Colonic mucosa (tissue), 4 donors: ENCODE data around the gene KCNG1. TPM values are rescaled to one million over a fixed set of nuclear protein-coding genes. Genes with fewer than 3 reads are reported as not detected.

Experiments
- DNase-seq: peaks from one replicate; pipeline ENCODE4 v3.0.0-alpha.2; 2020
- H3K27ac ChIP-seq: fragments of 200-600 bp; one replicate; pipeline ENCODE4 v1.8.0; 2021
- H3K27me3 ChIP-seq: fragments of 200-600 bp; one replicate; pipeline ENCODE4 v1.8.0; 2021
- H3K36me3 ChIP-seq: fragments of 200-600 bp; one replicate; pipeline ENCODE4 v1.8.0; 2021
- H3K4me1 ChIP-seq: fragments of 200-600 bp; one replicate; pipeline ENCODE4 v1.8.0; 2021; ENCODE audit warnings: mild to moderate bottlenecking
- H3K4me3 ChIP-seq: fragments of 200-600 bp; one replicate; pipeline ENCODE4 v1.8.0; 2021
- H3K9ac ChIP-seq, 2 donors: one replicate each; pipeline ENCODE4 v1.7.0; 2013; ENCODE audit warnings: control low read depth in 2 of 2, low read depth in 2 of 2, low read length in 2 of 2
- H3K9me3 ChIP-seq: fragments of 200-600 bp; one replicate; pipeline ENCODE4 v1.8.0; 2021
- intact Hi-C: fragments of 100-400 bp; cut with DNase I; formaldehyde crosslinking; loops from one replicate; pipeline ENCODE4 v1.14.1; 2022
- total RNA-seq, 2 donors: library from RNA; stranded (reverse); fragmentation: NEBNext Ultra II Directional in 1 of 2; extraction: Animal tissue kit (Norgen Biotek cat#: 25700) in 1 of 2; gene quantifications; one replicate each; pipeline ENCODE4 v1.2.1, GENCODE V29; 2021
- TF ChIP-seq, protein P1 (sequence below): fragments of 200-600 bp; IDR thresholded peaks from one replicate; pipeline ENCODE4 v1.8.0; 2022; ENCODE audit warnings: antibody characterized with exemption, mild to moderate bottlenecking
- donor health status: healthy.
- donor health status: DM: no; HTN: no; CAD: no.
- donor health status: DM: no; HTN: no; CAD: no.

The KCNG1 gene
- total RNA-seq, 2 donors from 2014 or later: 5.8 to 10.3 TPM

GRCh38 chr20:50969912-50970311 is 53.0 kb downstream of the KCNG1 start:
- Histone ChIP-seq H3K4me3 (no peak overlapping the region), H3K36me3 (no peaks in the 10 kb centered on the region), H3K9me3 (no peaks in the 10 kb centered on the region), H3K27me3 (no peaks in the 10 kb centered on the region), H3K4me1 (no peaks in the 10 kb centered on the region), H3K9ac (no peak overlapping the region), H3K27ac (no peak overlapping the region)
- TF ChIP-seq, protein P1, sequence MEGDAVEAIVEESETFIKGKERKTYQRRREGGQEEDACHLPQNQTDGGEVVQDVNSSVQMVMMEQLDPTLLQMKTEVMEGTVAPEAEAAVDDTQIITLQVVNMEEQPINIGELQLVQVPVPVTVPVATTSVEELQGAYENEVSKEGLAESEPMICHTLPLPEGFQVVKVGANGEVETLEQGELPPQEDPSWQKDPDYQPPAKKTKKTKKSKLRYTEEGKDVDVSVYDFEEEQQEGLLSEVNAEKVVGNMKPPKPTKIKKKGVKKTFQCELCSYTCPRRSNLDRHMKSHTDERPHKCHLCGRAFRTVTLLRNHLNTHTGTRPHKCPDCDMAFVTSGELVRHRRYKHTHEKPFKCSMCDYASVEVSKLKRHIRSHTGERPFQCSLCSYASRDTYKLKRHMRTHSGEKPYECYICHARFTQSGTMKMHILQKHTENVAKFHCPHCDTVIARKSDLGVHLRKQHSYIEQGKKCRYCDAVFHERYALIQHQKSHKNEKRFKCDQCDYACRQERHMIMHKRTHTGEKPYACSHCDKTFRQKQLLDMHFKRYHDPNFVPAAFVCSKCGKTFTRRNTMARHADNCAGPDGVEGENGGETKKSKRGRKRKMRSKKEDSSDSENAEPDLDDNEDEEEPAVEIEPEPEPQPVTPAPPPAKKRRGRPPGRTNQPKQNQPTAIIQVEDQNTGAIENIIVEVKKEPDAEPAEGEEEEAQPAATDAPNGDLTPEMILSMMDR: no peak
- intact Hi-C loops: no loop called here
- no peak for DNase-seq

DNA sequence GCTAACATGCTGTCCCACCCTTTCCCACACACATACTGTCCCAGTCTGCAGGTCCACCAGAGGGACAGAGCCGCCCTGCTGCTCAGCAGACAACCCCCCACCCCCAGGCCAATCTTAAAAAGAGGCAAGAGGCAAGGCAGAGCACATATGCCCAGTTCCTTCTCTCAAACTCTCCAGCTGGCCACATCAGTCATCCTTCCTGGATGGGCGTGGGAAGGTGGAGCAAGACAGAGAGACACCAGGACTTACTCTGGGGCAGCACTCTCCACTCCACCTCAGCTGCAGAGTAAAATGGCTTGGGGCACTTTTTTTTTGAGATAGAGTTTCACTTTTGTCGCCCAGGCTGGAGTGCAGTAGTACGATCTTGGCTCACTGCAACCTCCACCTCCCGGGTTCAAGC is 53.5 kb downstream of the KCNG1 start:
- no peaks in the 10 kb centered on the region for H3K9me3 ChIP-seq
- H3K27ac ChIP-seq: no peak overlapping the region
- H3K36me3 ChIP-seq: no peaks in the 10 kb centered on the region
- no peak overlapping the region for H3K9ac ChIP-seq
- TF ChIP-seq, protein P1: no peak
- no peak overlapping the region for H3K4me3 ChIP-seq
- no peak for DNase-seq
- no peaks in the 10 kb centered on the region for H3K4me1 ChIP-seq
- intact Hi-C loops: no loop called here
- H3K27me3 ChIP-seq: no peaks in the 10 kb centered on the region

DNA sequence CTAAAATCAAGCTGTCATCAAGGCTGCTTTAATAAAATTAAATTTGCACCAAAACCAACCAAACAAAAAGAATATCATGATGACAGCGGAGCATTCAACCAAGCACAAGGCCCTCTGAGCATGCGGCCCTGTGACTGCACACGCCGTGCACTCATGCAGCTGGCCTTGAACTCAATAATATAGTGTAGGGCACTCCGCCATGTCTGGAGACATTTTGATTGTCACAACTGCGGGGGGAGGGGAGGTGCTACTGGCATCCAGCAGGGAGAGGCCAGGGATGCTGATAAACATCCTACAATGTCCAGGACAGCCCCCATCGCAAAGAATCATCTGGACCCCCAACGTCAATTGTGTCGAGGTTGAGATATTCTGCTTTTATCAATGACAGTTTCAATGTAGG is 54.6 kb downstream of the KCNG1 start:
- Histone ChIP-seq H3K27ac (no peak overlapping the region), H3K9ac (no peak overlapping the region), H3K4me1 (no peaks in the 10 kb centered on the region), H3K9me3 (no peaks in the 10 kb centered on the region), H3K27me3 (no peaks in the 10 kb centered on the region), H3K36me3 (no peaks in the 10 kb centered on the region), H3K4me3 (no peak overlapping the region)
- DNase-seq: no peak
- intact Hi-C loops: no loop called here
- TF ChIP-seq, protein P1: no peak

- Histone ChIP-seq H3K9me3 (no peaks in the 10 kb centered on the region), H3K4me3 (no peak overlapping the region), H3K27me3 (no peaks in the 10 kb centered on the region), H3K27ac (no peak overlapping the region), H3K4me1 (no peaks in the 10 kb centered on the region), H3K36me3 (no peaks in the 10 kb centered on the region), H3K9ac (no peak overlapping the region)
- no peak for DNase-seq
- intact Hi-C loops: no loop called here
- TF ChIP-seq, protein P1: no peak
These were observed 55.3 kb downstream of the KCNG1 start for GRCh38 chr20:50967586-50967985.

- no peaks in the 10 kb centered on the region for H3K27me3 ChIP-seq
- peak overlapping the region; percentile 97 for H3K4me3 ChIP-seq
- H3K36me3 ChIP-seq: no peaks in the 10 kb centered on the region
- DNase-seq: no peak
- H3K27ac ChIP-seq: no peak overlapping the region
- peak overlapping the region in 1 of 2 donors; percentile 88 for H3K9ac ChIP-seq
- H3K9me3 ChIP-seq: no peaks in the 10 kb centered on the region
- TF ChIP-seq, protein P1: no peak
- intact Hi-C loops: no loop called here
- H3K4me1 ChIP-seq: peaks cover 15% of the 10 kb centered on the region
These were observed 63.3 kb downstream of the KCNG1 start for GRCh38 chr20:50959543-50960126.
